K562 (cell line): Measurements from ENCODE around the gene PHF12. TPM values are rescaled to one million over a fixed set of nuclear protein-coding genes. Genes with fewer than 3 reads are reported as not detected.
A peak's percentile ranks its signal among the peaks of the same experiment; 100 is the strongest.

Experiments used
- ATAC-seq: fragments of 200-7000 bp; cut with Tn5 transposase; 3 replicates; pipeline ENCODE4 v1.9.1; 2020; ENCODE audit warnings: moderate library complexity
- BruUV-seq: library from RNA; stranded (reverse); fragments of 400-500 nt; replicated peaks from 2 replicates; lab custom pipeline; 2021; lab: Mats Ljungman, UMichigan
- CTCF ChIA-PET: fragments of 300-600 bp; formaldehyde crosslinking; extraction: SDS; loops from one replicate; lab custom pipeline; 2021; ENCODE audit warnings: low intra/inter-chr PET ratio; lab: Yijun Ruan, JAX
- POLR2A ChIA-PET: fragments of 300-600, 350-650 bp; sonication (Branson Sonifier 250); formaldehyde crosslinking; extraction: SDS; loops from one replicate; lab custom pipeline; 2021; ENCODE audit warnings: antibody characterized with exemption, inconsistent platforms; lab: Yijun Ruan, JAX
- DNase-seq, 4 experiments: peaks; one replicate each; pipeline versions ENCODE4 v3.0.0 to v3.0.0-alpha.2; 2011 to 2018; ENCODE audit warnings: low spot score in 3 of 4, mixed read lengths in 3 of 4; ENCODE audit errors: extremely low read depth in 1 of 4
- FAIRE-seq: peaks from 2 replicates; lab custom pipeline; 2011; peaks lifted over from hg19 to GRCh38; lab: Jason Lieb, UNC
- H2AFZ ChIP-seq: 2 replicates; pipeline ENCODE4 v1.6.0; 2011; ENCODE audit warnings: low read depth, low read length, control low read depth, inconsistent platforms
- H3K27ac ChIP-seq: fragments of 200-600 bp; 3 replicates; pipeline ENCODE4 v1.8.0; 2011; ENCODE audit warnings: low read depth, mild to moderate bottlenecking, control low read depth, inconsistent platforms, low read length, moderate library complexity, mixed read lengths; ENCODE audit errors: extremely low read depth
- H3K27me3 ChIP-seq, 2 experiments: fragments of 300-600 bp in 1 of 2; 2 replicates in 1 of 2; 3 replicates in 1 of 2; pipeline versions ENCODE4 v1.6.0 to v1.8.0; 2011; ENCODE audit warnings: inconsistent platforms in 2 of 2, low read length in 2 of 2, mild to moderate bottlenecking in 1 of 2, mixed read lengths in 1 of 2, moderate library complexity in 1 of 2; ENCODE audit not compliant: control insufficient read depth in 2 of 2, insufficient read depth in 2 of 2
- H3K36me3 ChIP-seq: fragments of 300-600 bp; 3 replicates; pipeline ENCODE4 v1.8.0; 2011; ENCODE audit warnings: mild to moderate bottlenecking, low read length, inconsistent platforms; ENCODE audit not compliant: control insufficient read depth, insufficient read depth
- H3K4me1 ChIP-seq, 2 experiments: fragments of 200-600 bp in 1 of 2; replicated peaks in 1 of 2; 2 replicates in 1 of 2; 3 replicates in 1 of 2; pipeline versions ENCODE4 v1.5.1 to v1.8.0; 2011; ENCODE audit warnings: inconsistent platforms in 2 of 2, low read length in 2 of 2, mild to moderate bottlenecking in 1 of 2, mixed read lengths in 1 of 2, moderate library complexity in 1 of 2; ENCODE audit not compliant: control insufficient read depth in 2 of 2, insufficient read depth in 2 of 2
- H3K4me2 ChIP-seq: 2 replicates; pipeline ENCODE4 v1.6.1; 2011; ENCODE audit warnings: low read length, control low read depth, inconsistent platforms, mixed read lengths; ENCODE audit not compliant: insufficient read depth
- H3K4me3 ChIP-seq: fragments of 200-600 bp; sonication (generic), shearing (Covaris generic); 2 replicates; pipeline ENCODE4 v1.5.1; 2016; ENCODE audit warnings: control low read depth, inconsistent platforms
- H3K79me2 ChIP-seq: fragments of 200-600 bp; 3 replicates; pipeline ENCODE4 v1.8.0; 2011; ENCODE audit warnings: low read length, inconsistent platforms; ENCODE audit not compliant: control insufficient read depth, insufficient read depth
- H3K9ac ChIP-seq, 2 experiments: 2 replicates each; pipeline versions ENCODE4 v1.6.0 to v1.6.1; 2011; ENCODE audit warnings: low read depth in 2 of 2, low read length in 2 of 2, control low read depth in 1 of 2, inconsistent platforms in 1 of 2, mild to moderate bottlenecking in 1 of 2, mixed read lengths in 1 of 2; ENCODE audit not compliant: insufficient read depth in 1 of 2
- H3K9me1 ChIP-seq: one replicate; pipeline ENCODE4 v1.6.0; 2011; ENCODE audit warnings: inconsistent platforms, mild to moderate bottlenecking, low read length, moderate library complexity; ENCODE audit not compliant: control insufficient read depth, insufficient read depth
- H3K9me3 ChIP-seq: replicated peaks from 2 replicates; pipeline ENCODE4 v1.5.1; 2011; ENCODE audit warnings: low read depth, low read length, inconsistent platforms; ENCODE audit not compliant: control insufficient read depth, insufficient read depth
- H4K20me1 ChIP-seq: replicated peaks from 2 replicates; pipeline ENCODE4 v1.6.1; 2011; ENCODE audit warnings: low read length, inconsistent platforms, mixed read lengths; ENCODE audit not compliant: control insufficient read depth, insufficient read depth
- POU5F1 ChIP-seq: fragments of 150-350 bp; IDR thresholded peaks from 2 replicates; pipeline ENCODE4 v1.6.1; 2014; ENCODE audit warnings: borderline replicate concordance, low read length, low read depth, mild to moderate bottlenecking; ENCODE audit not compliant: partially characterized antibody
- SMARCC2 ChIP-seq: fragments of 450-650 bp; IDR thresholded peaks from 2 replicates; pipeline ENCODE4 v1.6.1; 2017; ENCODE audit warnings: antibody characterized with exemption, moderate library complexity, mild to moderate bottlenecking, low read depth
- WGBS: fragments of 100-300 bp; shearing (Covaris generic); methylation state at CpG from one replicate; pipeline ENCODE4 v1.1.6; 2016; ENCODE audit warnings: low coverage, mixed read lengths; ENCODE audit not compliant: insufficient coverage; ENCODE audit errors: missing lambda C conversion rate; 5-methylcytosine and 5-hydroxymethylcytosine counted together
- in situ Hi-C: fragments of 300-500 bp; cut with MboI; formaldehyde crosslinking; loops from 4 replicates; pipeline ENCODE4 v1.15.0; 2018; ENCODE audit warnings: inconsistent platforms, mixed read lengths
- intact Hi-C: fragments of 100-400 bp; cut with micrococcal nuclease; formaldehyde crosslinking; loops from 2 replicates; pipeline ENCODE4 v1.14.2; 2022
- polyA plus RNA-seq, 8 experiments: library from polyadenylated mRNA; depleted of rRNA in 4 of 8; stranded (reverse) in 5 of 8; unstranded in 3 of 8; fragments of >200 nt; fragmentation: Nextera tagmentation in 2 of 8; fragmentation: Illumina TruSeq in 1 of 8; extraction: Ambion mirVana in 2 of 8; extraction: Trizol in 1 of 8; gene quantifications; 2 replicates each; pipeline versions ENCODE4 v1.2.1 to v1.2.3, GENCODE V29; 2011 to 2014; ENCODE audit warnings: inconsistent platforms in 1 of 8, missing spikeins in 1 of 8
- total RNA-seq, 7 experiments: library from RNA; depleted of rRNA in 6 of 7; stranded (reverse); fragments of >200 nt in 6 of 7; fragmentation: Illumina TruSeq in 2 of 7; extraction: Trizol in 2 of 7; gene quantifications; 2 replicates each; pipeline versions ENCODE4 v1.2.1 to v1.2.3, GENCODE V29; 2011 to 2021; ENCODE audit warnings: low replicate concordance in 1 of 7
- TF ChIP-seq, protein P1 (sequence below), 2 experiments: fragments of 200-800 bp in 1 of 2; sonication (Bioruptor generic) in 1 of 2; sonication (generic) in 1 of 2; formaldehyde crosslinking in 1 of 2; IDR thresholded peaks in 1 of 2; conservative IDR thresholded peaks in 1 of 2; 2 replicates each; pipeline versions ENCODE4 v1.5.0 to v1.6.1; 2016 to 2020; ENCODE audit warnings: missing compliant biosample characterization in 1 of 2, missing genetic modification characterization in 1 of 2, missing genetic modification reagents in 1 of 2

The PHF12 gene
- total and polyA plus RNA-seq, 9 of the 15 experiments (the other 6 are each of a cell fraction or from before 2014, with no cell fraction given), result 0.82 to 31.3 (median 13.5) TPM

DNA sequence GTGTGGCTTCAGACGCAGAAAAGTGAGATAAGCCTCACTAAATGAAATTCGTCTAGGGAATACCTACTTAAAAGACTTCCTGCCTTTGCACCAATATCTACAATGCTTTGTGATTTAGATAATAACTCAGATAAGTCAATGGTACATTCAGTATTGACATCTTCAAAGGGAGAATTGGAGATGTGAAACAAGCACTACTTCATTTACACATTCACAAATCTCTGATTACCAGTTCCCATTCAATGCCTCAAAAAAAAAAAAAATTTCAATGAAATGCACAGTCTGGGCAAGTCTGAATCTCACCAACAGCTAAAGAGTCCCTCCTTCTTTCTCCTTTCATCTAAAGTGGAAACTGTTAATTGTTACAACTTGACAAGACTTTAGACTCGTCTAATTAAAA lies 3.7 kb downstream of the PHF12 start:
- H3K9ac ChIP-seq, result no peak overlapping the region
- peaks cover 54% of the 10 kb centered on the region for H3K36me3 ChIP-seq
- H3K4me1 ChIP-seq, result peaks cover 13 to 18% of the 10 kb centered on the region in 2 experiments
- H4K20me1 ChIP-seq, result peaks cover 6% of the 10 kb centered on the region; the same call in 1 of the 2 replicates
- TF ChIP-seq, protein P1, sequence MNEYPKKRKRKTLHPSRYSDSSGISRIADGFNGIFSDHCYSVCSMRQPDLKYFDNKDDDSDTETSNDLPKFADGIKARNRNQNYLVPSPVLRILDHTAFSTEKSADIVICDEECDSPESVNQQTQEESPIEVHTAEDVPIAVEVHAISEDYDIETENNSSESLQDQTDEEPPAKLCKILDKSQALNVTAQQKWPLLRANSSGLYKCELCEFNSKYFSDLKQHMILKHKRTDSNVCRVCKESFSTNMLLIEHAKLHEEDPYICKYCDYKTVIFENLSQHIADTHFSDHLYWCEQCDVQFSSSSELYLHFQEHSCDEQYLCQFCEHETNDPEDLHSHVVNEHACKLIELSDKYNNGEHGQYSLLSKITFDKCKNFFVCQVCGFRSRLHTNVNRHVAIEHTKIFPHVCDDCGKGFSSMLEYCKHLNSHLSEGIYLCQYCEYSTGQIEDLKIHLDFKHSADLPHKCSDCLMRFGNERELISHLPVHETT (CRISPR knock-in tag; conservative IDR thresholded peaks at IDR 0.05 in 1 of 2, IDR thresholded peaks at IDR 0.05 in 1 of 2), result peak in 1 of 2 experiments; percentile 22; a peak in 1 of 4 replicates
- TF ChIP-seq SMARCC2 (no peak), POU5F1 (no peak)
- H3K9me3 ChIP-seq, result no peaks in the 10 kb centered on the region
- in situ Hi-C loops (no loop called here), intact Hi-C loops (no loop called here)
- no peak overlapping the region for H3K4me3 ChIP-seq
- H2AFZ ChIP-seq, result no peak overlapping the region
- no peaks in the 10 kb centered on the region for H3K9me1 ChIP-seq
- BruUV-seq, result no TSS peak
- CTCF ChIA-PET, result interaction anchor here (0.6 kb wide), 1 partner anchor 47 kb away, joined by 4 read pairs; no protein-coding TSS in a partner anchor
- peaks cover 86% of the 10 kb centered on the region for H3K79me2 ChIP-seq
- ATAC-seq, result no peak
- no peak overlapping the region for H3K4me2 ChIP-seq
- WGBS, result 54% methylated on average over 3 of the region's 3 CpGs
- POLR2A ChIA-PET, result interaction anchor here (0.9 kb wide), 1 partner anchor 49 kb away, joined by 5 read pairs; no protein-coding TSS in a partner anchor
- FAIRE-seq, result no peak
- no peak for DNase-seq
- H3K27ac ChIP-seq, result no peak overlapping the region
- no peaks in the 10 kb centered on the region for H3K27me3 ChIP-seq
